H54 (cell line): ENCODE measurements around the gene RPRM.
"Not testable (repeated sequence)": the region's sequence is repeated elsewhere in the genome, so short reads cannot be mapped to it uniquely, and the experiment has no call there.

ENCODE experiments used
- DNase-seq: peaks from one replicate; pipeline ENCODE4 v3.0.0; 2011; ENCODE audit warnings: low spot score, mixed read lengths; ENCODE audit not compliant: insufficient read length
- FAIRE-seq: peaks from 3 replicates; lab custom pipeline; 2011; peaks lifted over from hg19 to GRCh38; lab: Jason Lieb, UNC
- POLR2A ChIP-seq: IDR thresholded peaks from 2 replicates; pipeline ENCODE4 v1.6.1; 2011; ENCODE audit warnings: low read depth, mild to moderate bottlenecking, low read length

Gene RPRM

DNA sequence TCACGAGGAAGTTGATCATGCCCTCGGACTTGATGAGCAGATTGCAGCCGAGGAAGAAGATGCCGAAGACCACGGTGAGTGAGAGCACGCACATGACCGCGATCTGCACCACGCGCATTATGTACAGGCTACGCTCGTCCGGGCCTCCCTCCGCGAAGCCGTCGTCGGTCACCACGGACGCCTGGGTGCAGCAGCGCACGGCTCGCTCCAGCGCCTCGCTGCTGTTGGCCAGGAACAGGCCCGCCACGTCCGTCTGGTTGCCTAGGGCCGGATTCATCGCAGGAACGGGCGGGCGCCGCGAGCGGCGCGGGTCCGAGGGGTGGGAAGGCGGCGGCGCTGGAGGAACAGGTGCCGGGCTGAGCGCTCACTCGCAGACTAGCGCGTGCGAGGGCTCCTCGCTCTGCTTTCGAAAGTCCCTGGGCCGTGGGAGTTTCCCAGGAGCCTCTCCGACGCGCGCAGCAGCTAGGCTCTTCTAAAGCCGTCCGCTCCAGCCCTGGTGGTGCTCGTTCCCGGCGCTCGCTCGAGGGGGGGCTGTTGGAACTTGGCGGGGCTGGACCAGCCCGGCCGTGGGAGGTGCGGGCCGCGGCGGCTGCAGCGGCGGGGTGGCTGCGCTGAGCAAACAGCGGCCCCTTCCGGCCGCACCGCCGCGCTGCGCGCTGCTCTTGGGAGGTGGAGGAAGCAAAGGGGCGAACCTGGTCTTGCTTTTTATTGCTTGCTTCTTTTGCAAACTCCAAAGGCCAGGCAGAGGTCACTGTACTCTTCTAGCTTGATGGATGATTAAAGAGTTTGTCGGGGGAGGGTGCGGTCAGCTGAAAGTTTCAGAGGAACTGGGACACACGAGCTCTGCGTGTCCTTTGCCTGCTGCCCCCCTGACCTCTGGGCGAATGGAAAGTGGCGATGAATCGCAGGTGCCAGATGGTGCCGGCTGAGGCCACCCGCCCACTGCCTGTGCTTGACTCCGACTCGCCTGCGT, at the start of gene RPRM:
RPRM (minus strand) TSS at position 474 of the 973 bp plus-strand sequence; CDS start at position 277, 197 bp downstream.
- no peak for TF ChIP-seq POLR2A
- no peak for DNase-seq
- no peak for FAIRE-seq

DNA sequence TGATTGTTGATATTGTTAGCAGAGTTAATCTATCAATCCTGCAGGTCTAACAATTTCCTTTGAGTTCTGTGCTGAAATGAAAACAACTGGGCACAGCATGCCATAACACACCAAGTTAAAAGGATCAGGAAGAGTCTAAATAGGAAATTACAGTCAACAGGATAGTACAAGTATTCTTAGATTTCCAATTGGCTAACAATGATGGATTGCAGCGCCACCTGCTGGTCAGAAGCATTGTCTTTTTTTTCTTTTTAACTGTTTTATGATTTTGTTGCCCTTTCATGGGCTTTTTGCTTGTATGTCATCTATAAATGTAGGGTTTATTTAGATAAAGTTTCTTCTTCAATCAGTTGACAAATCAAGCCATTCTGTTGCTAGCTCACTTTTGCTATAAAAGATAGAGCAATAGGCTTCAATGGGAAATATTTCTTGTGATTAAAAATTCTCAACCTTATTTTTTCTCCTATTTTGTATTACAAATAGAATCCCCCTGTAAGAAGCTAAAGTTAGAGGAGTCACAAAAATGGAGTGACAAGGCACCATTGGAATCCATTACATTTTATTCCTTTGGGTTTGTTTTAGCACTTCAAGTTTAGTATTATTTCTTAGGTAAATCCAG, 40.8 kb upstream of the RPRM start:
- peak; percentile 83 for FAIRE-seq
- DNase-seq: no peak
- no peak for TF ChIP-seq POLR2A

DNA sequence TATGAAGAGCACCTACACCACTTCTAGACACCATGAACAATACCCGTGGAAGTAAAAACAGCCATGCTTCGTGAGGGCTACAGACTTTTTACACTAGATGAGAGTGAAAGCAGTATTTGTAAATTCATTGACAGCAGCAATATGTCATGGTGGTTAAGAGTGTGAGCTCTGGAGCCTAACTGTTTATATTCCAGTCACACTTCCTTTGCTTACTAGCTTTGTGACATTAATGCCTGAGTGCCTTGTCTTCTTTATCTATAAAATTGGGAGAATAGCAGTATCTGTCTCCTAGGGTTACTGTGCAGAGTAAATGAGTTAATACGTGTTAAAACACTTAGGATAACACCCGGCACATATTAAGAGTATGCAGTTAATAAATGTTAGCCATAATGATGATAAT, 33.8 kb upstream of the RPRM start:
- FAIRE-seq (no peak), DNase-seq (no peak)

DNA sequence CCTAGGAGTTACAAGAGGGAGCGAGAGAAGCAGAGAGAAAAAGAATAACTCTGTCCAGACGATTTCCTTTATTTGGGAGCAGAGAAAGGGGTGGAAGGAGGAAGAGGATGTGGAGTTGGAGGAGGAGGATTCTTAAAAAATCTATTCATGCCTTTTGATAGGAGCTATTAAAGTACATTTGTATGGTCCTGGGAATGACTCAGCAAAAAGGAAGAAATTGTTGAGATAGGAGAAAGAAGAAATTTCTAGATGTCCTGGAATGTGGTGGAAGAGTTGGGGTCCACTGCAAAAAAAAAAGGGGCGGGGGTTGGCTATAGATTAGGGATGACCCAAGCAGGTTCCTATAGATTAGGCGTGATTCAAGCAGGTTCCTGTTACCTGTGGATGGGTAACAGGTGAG, 32.4 kb upstream of the RPRM start:
- FAIRE-seq: no peak
- no peak for DNase-seq
- no peak for TF ChIP-seq POLR2A

More for the DNA sequence above, 33.8 kb upstream of the RPRM start:
- no peak for TF ChIP-seq POLR2A

DNA sequence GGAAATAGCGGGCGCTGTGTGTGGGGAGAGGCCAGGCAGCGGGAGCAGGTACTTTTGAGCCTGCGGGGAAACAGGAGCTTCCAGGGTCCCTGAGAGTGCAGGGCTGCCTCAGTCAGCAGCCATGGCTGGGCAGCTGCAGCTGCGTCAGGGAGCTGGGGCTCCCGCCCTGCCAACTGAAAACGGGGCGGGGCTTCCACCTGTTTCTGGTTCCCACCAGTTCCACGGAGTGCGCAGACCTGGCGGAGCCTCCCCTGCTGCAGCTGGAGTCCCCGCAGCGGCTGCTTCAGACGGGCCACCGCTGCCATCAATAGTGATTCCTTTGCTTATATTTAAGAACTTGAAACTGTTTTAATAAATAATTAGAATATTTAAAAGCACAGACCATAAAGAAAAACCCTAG, 30.6 kb upstream of the RPRM start:
- DNase-seq (no peak), FAIRE-seq (no peak)
- TF ChIP-seq POLR2A: no peak

DNA sequence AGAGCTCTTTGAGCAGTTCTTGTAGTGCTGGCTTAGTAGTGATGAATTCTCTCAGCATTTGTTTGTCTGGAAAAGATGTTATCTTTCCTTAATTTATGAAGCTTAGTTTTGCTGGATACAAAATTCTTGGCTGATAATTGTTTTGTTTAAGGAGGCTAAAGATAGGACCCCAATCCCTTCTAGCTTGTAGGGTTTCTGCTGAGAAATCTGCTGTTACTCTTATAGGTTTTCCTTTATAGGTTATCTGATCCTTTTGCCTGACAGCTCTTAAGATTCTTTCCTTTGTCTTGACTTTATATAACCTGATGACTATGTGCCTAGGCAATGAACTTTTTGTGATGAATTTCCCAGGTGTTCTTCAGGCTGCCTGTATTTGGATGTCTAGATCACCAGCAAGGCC, 27.9 kb upstream of the RPRM start:
- DNase-seq, FAIRE-seq: not testable (repeated sequence)

DNA sequence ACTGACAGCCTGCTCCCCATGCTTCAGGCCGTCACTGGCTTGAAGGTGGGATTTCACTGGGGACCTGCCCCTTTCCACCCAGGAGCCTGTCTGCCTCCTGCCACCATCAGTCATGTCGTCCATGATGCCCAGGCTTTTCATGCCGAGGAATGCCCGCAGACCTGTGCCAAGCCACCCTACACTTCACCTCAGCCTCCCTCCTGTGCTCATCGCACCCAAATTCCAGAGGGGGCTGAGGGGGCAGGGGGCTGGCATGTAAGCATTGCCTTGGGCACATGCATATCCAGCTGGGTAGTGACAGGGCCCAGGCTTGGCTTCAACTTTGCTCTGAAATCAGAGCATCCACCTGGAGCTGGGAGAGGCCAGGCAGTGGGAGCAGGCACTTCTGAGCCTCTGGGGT, 20.9 kb upstream of the RPRM start:
- no peak for TF ChIP-seq POLR2A
- DNase-seq (no peak), FAIRE-seq (no peak)

DNA sequence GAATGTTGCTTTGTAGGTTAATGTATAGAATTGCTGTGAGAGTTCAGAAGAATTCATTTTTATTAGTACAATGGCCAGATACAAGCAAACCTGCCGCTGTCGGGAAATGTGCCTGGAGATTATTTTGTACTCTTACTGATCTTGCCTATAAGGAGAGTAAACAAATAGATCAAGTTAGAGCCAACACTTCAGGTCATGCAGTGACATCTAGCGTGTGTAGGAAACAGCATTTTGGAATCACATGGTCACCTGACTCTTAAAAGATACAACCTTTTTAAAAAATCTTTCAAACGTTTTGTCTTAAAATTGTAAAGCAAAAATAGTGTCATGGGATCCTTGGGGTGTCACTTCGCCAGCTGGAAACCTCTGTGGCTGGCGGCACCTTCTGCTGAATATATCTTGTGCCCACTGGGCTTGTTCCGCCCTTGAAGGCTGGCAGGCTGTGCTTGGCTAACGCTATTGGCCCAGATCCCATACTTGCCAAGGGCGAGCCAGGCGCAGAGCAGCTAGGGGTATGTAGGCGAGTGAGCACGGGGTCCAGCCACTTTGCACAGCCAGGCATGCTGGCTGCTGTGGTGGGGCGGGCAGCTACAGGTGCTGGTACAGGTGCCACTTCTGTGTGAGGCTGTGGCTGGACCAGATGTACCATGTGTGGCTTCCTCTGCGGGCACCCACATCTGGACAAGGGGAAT, 19.5 kb upstream of the RPRM start:
- no peak for FAIRE-seq
- TF ChIP-seq POLR2A: no peak
- DNase-seq: no peak

DNA sequence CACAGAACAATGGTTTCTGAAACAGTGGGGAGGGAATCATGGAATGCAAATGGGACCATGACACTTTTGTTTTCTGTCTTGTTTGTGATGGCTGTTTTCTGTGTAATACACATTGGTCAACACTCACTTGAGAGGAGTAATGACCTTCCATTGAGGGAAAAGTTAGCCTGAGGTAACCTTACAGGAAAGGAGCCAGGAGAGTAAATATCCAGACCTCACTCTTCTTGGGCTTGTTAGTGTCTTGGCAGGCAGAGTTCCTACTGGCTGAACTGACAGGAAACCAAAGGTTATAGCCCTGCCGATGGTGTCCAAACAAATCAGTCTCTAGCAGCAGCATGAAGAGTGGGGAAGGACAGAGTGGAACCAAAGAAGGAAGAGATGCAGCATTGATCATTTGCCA, 17.2 kb upstream of the RPRM start:
- DNase-seq (no peak), FAIRE-seq (no peak)
- no peak for TF ChIP-seq POLR2A

DNA sequence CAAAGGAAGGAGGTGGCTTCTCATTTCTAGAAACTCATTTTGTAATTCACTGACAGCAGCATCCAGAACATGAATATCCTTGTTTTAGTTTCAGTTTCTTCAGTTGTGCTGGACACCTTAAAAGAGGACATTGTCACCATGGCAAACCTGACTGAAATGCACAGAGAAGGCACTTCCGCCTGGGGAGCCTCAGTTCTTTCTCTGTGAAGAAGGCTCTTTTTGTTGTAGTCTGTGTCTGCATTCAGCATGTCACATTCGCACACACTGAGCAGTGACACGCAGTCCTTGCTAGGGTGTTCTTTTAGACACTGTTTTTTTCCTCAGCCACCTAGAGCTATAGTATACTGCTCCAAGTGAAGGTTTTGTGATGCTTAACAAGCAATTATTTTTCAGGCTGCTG, 9.5 kb upstream of the RPRM start:
- no peak for TF ChIP-seq POLR2A
- no peak for FAIRE-seq
- no peak for DNase-seq

DNA sequence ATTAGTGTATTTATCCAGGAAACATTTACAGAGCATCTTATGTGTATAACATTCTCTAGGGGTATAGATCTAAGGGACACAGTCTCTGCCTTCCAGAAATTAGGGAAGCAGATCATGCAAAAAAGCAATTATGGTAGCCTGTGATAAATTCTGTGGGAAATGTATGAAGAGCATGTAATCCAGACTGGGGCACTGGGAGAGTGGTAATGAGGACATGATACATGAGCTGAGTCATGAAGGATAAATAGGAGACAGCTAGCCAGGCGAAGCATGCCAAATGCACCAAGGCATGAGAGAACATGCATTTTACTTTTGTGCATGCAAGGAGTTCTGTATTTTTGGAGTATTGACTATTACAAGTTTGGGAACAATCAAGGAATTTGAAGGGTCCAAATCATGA, 8.9 kb upstream of the RPRM start:
- no peak for DNase-seq
- no peak for FAIRE-seq
- TF ChIP-seq POLR2A: no peak

DNA sequence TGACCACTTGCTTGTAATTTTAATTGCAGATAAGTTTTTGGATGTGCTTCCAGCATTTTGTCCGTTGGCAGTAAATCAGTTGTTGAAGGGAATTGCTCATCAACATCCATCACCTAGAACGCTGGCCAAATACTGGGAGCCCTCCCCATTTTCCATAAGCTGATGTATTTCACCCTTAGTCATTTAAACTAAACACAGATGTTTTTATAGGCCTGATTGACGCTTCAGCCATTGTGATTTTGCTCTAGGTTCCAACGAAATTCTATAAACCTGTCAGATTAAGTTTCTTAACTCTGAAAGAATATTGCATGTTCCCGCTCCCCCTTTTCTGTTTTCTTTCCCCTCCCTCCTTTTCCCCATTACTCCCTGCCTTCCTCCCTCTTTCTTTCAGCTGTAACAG, 1.0 kb upstream of the RPRM start:
- DNase-seq (no peak), FAIRE-seq (no peak)
- no peak for TF ChIP-seq POLR2A

DNA sequence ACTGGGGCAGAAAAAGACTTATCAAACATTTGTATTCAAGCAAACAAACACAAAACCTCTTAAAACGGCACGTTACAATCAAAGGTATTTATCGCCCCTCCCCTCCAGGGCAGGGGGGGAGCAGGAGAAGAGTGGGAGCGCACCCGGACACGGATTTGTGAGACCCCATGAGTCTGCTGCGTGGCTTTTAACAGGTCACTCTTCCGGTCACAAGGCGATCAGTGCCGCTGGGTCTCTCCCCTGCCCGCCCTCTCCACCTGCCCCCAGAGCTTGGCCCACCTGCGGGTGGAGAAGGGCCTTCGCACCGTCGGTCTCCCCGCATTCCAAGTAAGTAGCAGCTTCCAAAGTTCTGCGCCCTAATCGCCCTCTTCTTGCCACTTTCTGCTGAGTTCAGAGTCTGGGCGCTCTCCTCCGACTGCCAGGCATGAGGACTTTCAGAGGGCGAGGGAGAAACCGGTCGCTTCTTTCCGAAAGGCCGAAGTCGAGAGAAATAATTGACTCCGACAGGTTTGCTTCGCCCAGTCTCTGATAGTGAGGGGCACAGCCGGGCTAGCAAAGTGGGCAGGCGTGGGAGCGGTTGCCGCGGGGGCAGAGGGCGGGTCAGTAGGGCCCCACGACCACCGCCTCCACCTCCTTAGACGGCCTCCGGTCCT, 800 bp downstream of the RPRM start:
- no peak for TF ChIP-seq POLR2A
- FAIRE-seq: no peak
- DNase-seq: no peak
